Stimulated activated CD8-positive, alpha-beta memory T cell treated with anti-CD3 and anti-CD28 coated beads, Interleukin-15, amount 100 ng/mL, for 24 hours (primary cell): ENCODE measurements around the gene CEP20.

ENCODE experiments used
- DNase-seq: peaks from one replicate; pipeline ENCODE4 v3.0.0-alpha.2; 2020; ENCODE audit warnings: low read depth

CEP20 gene

GRCh38 chr16:15897834-15898254 is 9.4 kb upstream of the CEP20 start:
- no peak for DNase-seq

- no peak for DNase-seq
Observed at GRCh38 chr16:15897121-15897780, 8.8 kb upstream of the CEP20 start.

- DNase-seq: no peak
Observed at GRCh38 chr16:15894571-15895374, 6.4 kb upstream of the CEP20 start.

- no peak for DNase-seq
Observed at GRCh38 chr16:15891508-15891907, 3.1 kb upstream of the CEP20 start.

GRCh38 chr16:15887283-15887682 is 1.1 kb downstream of the CEP20 start:
- DNase-seq: no peak

- no peak for DNase-seq
Observed at GRCh38 chr16:15886078-15886477, 2.3 kb downstream of the CEP20 start.

GRCh38 chr16:15885560-15886001 is 2.8 kb downstream of the CEP20 start:
- no peak for DNase-seq

- no peak for DNase-seq
Observed at GRCh38 chr16:15882563-15882962, 5.8 kb downstream of the CEP20 start.

- no peak for DNase-seq
Observed at GRCh38 chr16:15881794-15882379, 6.5 kb downstream of the CEP20 start.

GRCh38 chr16:15880434-15881308 is 7.7 kb downstream of the CEP20 start:
- DNase-seq: no peak

GRCh38 chr16:15879255-15879811 is 9.1 kb downstream of the CEP20 start:
- no peak for DNase-seq

- DNase-seq: no peak
Observed at GRCh38 chr16:15876503-15876902, 11.9 kb downstream of the CEP20 start.

GRCh38 chr16:15874745-15875314 is 13.6 kb downstream of the CEP20 start:
- no peak for DNase-seq

GRCh38 chr16:15873737-15874136 is 14.7 kb downstream of the CEP20 start:
- no peak for DNase-seq

GRCh38 chr16:15873301-15873700 is 15.1 kb downstream of the CEP20 start:
- DNase-seq: no peak

- no peak for DNase-seq
Observed at GRCh38 chr16:15870011-15870410, 18.4 kb downstream of the CEP20 start.

GRCh38 chr16:15866451-15866850 is 22.0 kb downstream of the CEP20 start:
- no peak for DNase-seq

- DNase-seq: no peak
Observed at GRCh38 chr16:15865742-15866141, 22.7 kb downstream of the CEP20 start.

GRCh38 chr16:15864939-15865338 is 23.5 kb downstream of the CEP20 start:
- DNase-seq: no peak

GRCh38 chr16:15861996-15862395 is 26.4 kb downstream of the CEP20 start:
- no peak for DNase-seq

GRCh38 chr16:15858921-15859668 is 29.3 kb downstream of the CEP20 start:
- no peak for DNase-seq
